Activated CD4-positive, alpha-beta T cell treated with anti-CD3 and anti-CD28 coated beads, Interleukin-2, amount 50 U/mL, for 1 hour (primary cell): Measurements from ENCODE around the gene FAM204A.

Source experiments
- DNase-seq: peaks from one replicate; pipeline ENCODE4 v3.0.0-alpha.2; 2020

The FAM204A gene

GRCh38 chr10:118330295-118331076 lies 11.6 kb downstream of the FAM204A start:
- DNase-seq = no peak

- no peak for DNase-seq
Measured at GRCh38 chr10:118324140-118324539, 18.0 kb downstream of the FAM204A start.

- no peak for DNase-seq
Measured at GRCh38 chr10:118321724-118322575, 20.2 kb downstream of the FAM204A start.

GRCh38 chr10:118315629-118316028 lies 26.5 kb downstream of the FAM204A start:
- no peak for DNase-seq

- no peak for DNase-seq
Measured at GRCh38 chr10:118314882-118315281, 27.2 kb downstream of the FAM204A start.

- DNase-seq = no peak
Measured at GRCh38 chr10:118311505-118311904, 30.6 kb downstream of the FAM204A start.

GRCh38 chr10:118310822-118311221 lies 31.3 kb downstream of the FAM204A start:
- DNase-seq = no peak

GRCh38 chr10:118309911-118310310 lies 32.2 kb downstream of the FAM204A start:
- no peak for DNase-seq

- DNase-seq = no peak
Measured at GRCh38 chr10:118308664-118309063, 33.5 kb downstream of the FAM204A start.

GRCh38 chr10:118307859-118308258 lies 34.3 kb downstream of the FAM204A start:
- DNase-seq = no peak

GRCh38 chr10:118307220-118307619 lies 34.9 kb downstream of the FAM204A start:
- no peak for DNase-seq

GRCh38 chr10:118305730-118306129 lies 36.4 kb downstream of the FAM204A start:
- DNase-seq = no peak

- no peak for DNase-seq
Measured at GRCh38 chr10:118304521-118304920, 37.6 kb downstream of the FAM204A start.

GRCh38 chr10:118301211-118301610 lies 40.9 kb downstream of the FAM204A start:
- no peak for DNase-seq

GRCh38 chr10:118300320-118300719 lies 41.8 kb downstream of the FAM204A start:
- DNase-seq = no peak

GRCh38 chr10:118298787-118299186 lies 43.3 kb downstream of the FAM204A start:
- no peak for DNase-seq

- no peak for DNase-seq
Measured at GRCh38 chr10:118291122-118291521, 51.0 kb downstream of the FAM204A start.

GRCh38 chr10:118290471-118290995 lies 51.6 kb downstream of the FAM204A start:
- no peak for DNase-seq

GRCh38 chr10:118287076-118287806 lies 54.9 kb downstream of the FAM204A start:
- no peak for DNase-seq

- DNase-seq = no peak
Measured at GRCh38 chr10:118286051-118286838, 55.9 kb downstream of the FAM204A start.

- DNase-seq = no peak
Measured at GRCh38 chr10:118282670-118283069, 59.5 kb downstream of the FAM204A start.

GRCh38 chr10:118278649-118279048 lies 63.5 kb downstream of the FAM204A start:
- DNase-seq = no peak
